Esophagus squamous epithelium (tissue), 4 donors: Measurements from ENCODE around the gene CELF4.

ENCODE experiments used
- CTCF ChIP-seq, 6 experiments: fragments of 450-650 bp in 4 of 6; fragments of 200-600 bp in 2 of 6; sonication (generic) in 2 of 6; IDR thresholded peaks; one replicate each; pipeline ENCODE4 v1.5.1; 2016 to 2019; ENCODE audit warnings: antibody characterized with exemption in 6 of 6, mild to moderate bottlenecking in 4 of 6, moderate library complexity in 4 of 6
- POLR2A ChIP-seq, 4 donors: fragments of 450-650 bp; IDR thresholded peaks; one replicate each; pipeline ENCODE4 v1.6.1; 2017; ENCODE audit warnings: antibody characterized with exemption in 4 of 4, mild to moderate bottlenecking in 4 of 4, moderate library complexity in 3 of 4

DNA sequence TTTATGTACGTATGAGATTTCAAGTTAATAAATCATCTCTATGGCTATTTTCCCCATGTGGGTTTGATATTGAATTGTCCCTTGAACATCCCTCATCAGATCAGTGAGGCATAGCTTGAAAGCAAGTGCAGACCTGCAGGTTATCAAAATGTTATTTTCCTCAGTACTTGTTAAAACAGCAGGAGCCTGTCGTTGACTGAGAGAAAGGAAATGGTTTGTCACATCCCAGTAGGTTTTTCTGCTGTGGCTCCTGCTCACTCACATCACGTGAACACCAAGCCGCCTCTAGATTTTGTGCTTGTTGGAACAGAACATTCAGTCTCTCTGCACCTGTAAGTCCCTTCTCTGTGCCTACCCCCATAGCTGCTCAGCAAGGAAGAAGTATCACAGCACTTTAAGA, 340.3 kb downstream of the CELF4 start:
- TF ChIP-seq CTCF (IDR thresholded peaks at IDR 0.05) (no peak), POLR2A (IDR thresholded peaks at IDR 0.05) (no peak)
